GM12878 (cell line): ENCODE measurements around the gene UQCRH. TPM values are rescaled to one million over a fixed set of nuclear protein-coding genes. Genes with fewer than 3 reads are reported as not detected.

Experiments
- ATF7 ChIP-seq: fragments of 450-650 bp; IDR thresholded peaks from 2 replicates; pipeline ENCODE4 v1.6.1; 2016; ENCODE audit warnings: low read depth, mild to moderate bottlenecking
- NKRF ChIP-seq: fragments of 450-650 bp; conservative IDR thresholded peaks from 2 replicates; pipeline ENCODE4 v1.6.1; 2017; ENCODE audit warnings: mild to moderate bottlenecking, moderate library complexity
- NR2F1 ChIP-seq: fragments of 450-650 bp; conservative IDR thresholded peaks from 2 replicates; pipeline ENCODE4 v1.6.1; 2017; ENCODE audit warnings: mild to moderate bottlenecking
- PAX5 ChIP-seq: IDR thresholded peaks from 2 replicates; pipeline ENCODE4 v1.6.1; 2011; ENCODE audit warnings: low read depth, low read length, borderline replicate concordance
- PBX3 ChIP-seq: IDR thresholded peaks from 2 replicates; pipeline ENCODE4 v1.6.1; 2011; ENCODE audit warnings: mild to moderate bottlenecking, low read depth, low read length, moderate library complexity; ENCODE audit not compliant: insufficient replicate concordance
- POLR2A ChIP-seq: IDR thresholded peaks from 2 replicates; pipeline ENCODE4 v1.6.1; 2011; ENCODE audit warnings: low read depth, mild to moderate bottlenecking, low read length
- POLR2AphosphoS5 ChIP-seq: IDR thresholded peaks from 2 replicates; pipeline ENCODE4 v1.6.1; 2011; ENCODE audit warnings: mild to moderate bottlenecking, low read length, inconsistent platforms
- RUNX3 ChIP-seq: IDR thresholded peaks from 2 replicates; pipeline ENCODE4 v1.6.1; 2012; ENCODE audit warnings: low read length, inconsistent platforms
- SKIL ChIP-seq: fragments of 450-650 bp; IDR thresholded peaks from 2 replicates; pipeline ENCODE4 v1.6.1; 2017; ENCODE audit warnings: mild to moderate bottlenecking, low read depth, inconsistent platforms; ENCODE audit not compliant: poor library complexity, severe bottlenecking
- SMAD5 ChIP-seq: IDR thresholded peaks from 2 replicates; pipeline ENCODE4 v1.6.1; 2016; ENCODE audit warnings: antibody characterized with exemption, low read depth
- ZNF384 ChIP-seq: IDR thresholded peaks from 2 replicates; pipeline ENCODE4 v1.6.1; 2012; ENCODE audit warnings: low read depth, mild to moderate bottlenecking, low read length, improper control_type of control experiment, borderline replicate concordance
- ZNF687 ChIP-seq: fragments of 450-650 bp; IDR thresholded peaks from 2 replicates; pipeline ENCODE4 v1.6.1; 2017; ENCODE audit warnings: mild to moderate bottlenecking, moderate library complexity
- polyA plus RNA-seq, 11 experiments: library from polyadenylated mRNA; depleted of rRNA in 4 of 11; unstranded in 6 of 11; stranded (reverse) in 5 of 11; fragments of >200 nt; fragmentation: Nextera tagmentation in 4 of 11; fragmentation: Illumina TruSeq in 1 of 11; extraction: Ambion mirVana in 4 of 11; extraction: Trizol in 1 of 11; gene quantifications; 1 replicate in 1 of 11; 2 replicates in 10 of 11; pipeline versions ENCODE4 v1.2.1 to v1.2.3, GENCODE V29; 2011 to 2016; ENCODE audit warnings: inconsistent platforms in 2 of 11, missing spikeins in 2 of 11, low read depth in 1 of 11
- total RNA-seq, 4 experiments: library from RNA; depleted of rRNA in 3 of 4; stranded (reverse); fragments of >200 nt in 3 of 4; fragmentation: Illumina TruSeq in 1 of 4; extraction: Trizol in 1 of 4; gene quantifications; 2 replicates each; pipeline versions ENCODE4 v1.2.1 to v1.2.3, GENCODE V29; 2013 to 2021

UQCRH gene
- total and polyA plus RNA-seq, 10 of the 15 experiments (the other 5 are each of a cell fraction or from before 2014, with no cell fraction given): 363 to 1,782 (median 597) TPM

- TF ChIP-seq NKRF (peak; percentile 76), PBX3 (peak; percentile 63), ZNF384 (peak; percentile 54; the same call in 1 of the 2 replicates), ZNF687 (peak; percentile 49; the same call in 1 of the 2 replicates), POLR2A (peak; percentile 35; the same call in 1 of the 2 replicates), PAX5 (peak; percentile 44; the same call in 1 of the 2 replicates), SKIL (peak; percentile 87), ATF7 (0 out of 2 replicates have a peak, but pooled peaks have one; percentile 33), NR2F1 (peak; percentile 73; the same call in 1 of the 2 replicates), SMAD5 (peak; percentile 65; the same call in 1 of the 2 replicates), RUNX3 (peak; percentile 44; the same call in 1 of the 2 replicates), POLR2AphosphoS5 (0 out of 2 replicates have a peak, but pooled peaks have one; percentile 46)
Observed at GRCh38 chr1:46331786-46332540, 28.5 kb downstream of the UQCRH start (continued).
